ENCODE data around the gene CPNE4. TPM values are rescaled to one million over a fixed set of nuclear protein-coding genes. Genes with fewer than 3 reads are reported as not detected.

The CPNE4 gene
- total and polyA plus RNA-seq, 2 donors (not counting 3 experiments of a cell fraction or from before 2014, with no cell fraction given) = not detected

DNA sequence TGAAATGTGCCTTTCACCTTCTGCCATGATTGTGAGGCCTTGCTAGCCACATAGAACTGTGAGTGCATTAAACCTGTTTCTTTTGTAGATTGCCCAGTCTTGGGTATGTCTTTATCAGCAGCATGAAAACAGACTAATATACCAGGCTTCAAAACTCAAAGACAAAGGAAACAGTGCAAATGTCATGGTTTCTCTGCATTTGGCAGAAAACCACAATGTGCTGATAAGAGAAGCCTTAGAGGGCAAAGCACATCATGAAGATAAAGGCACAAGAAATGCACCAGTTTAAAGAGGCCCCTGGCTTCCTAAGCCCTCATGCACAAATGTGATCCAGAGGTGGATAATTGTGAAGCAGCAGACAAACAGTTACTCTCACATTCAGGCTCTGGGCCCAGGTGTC, 259.2 kb downstream of the CPNE4 start:
- DNase-seq (ENCODE audit: low read depth, low spot score) (no peak), FAIRE-seq (no peak)
- no peak overlapping the region for H3K4me3 ChIP-seq (replicated peaks in 1 of 3; ENCODE audit: insufficient read depth in 1 of 3, low read depth in 1 of 3, low read length in 3 of 3)
- H3K9ac ChIP-seq (replicated peaks; ENCODE audit: extremely low read depth, insufficient read depth, low read length) = no peak overlapping the region
- no peak for TF ChIP-seq POLR2AphosphoS5 (IDR thresholded peaks at IDR 0.05; ENCODE audit: insufficient read depth, low read depth, low read length)
- no peak for TF ChIP-seq GATA2 (IDR thresholded peaks at IDR 0.05; ENCODE audit: insufficient read depth, insufficient read length, low read depth, low read length)
- no peak for TF ChIP-seq EZH2 (IDR thresholded peaks at IDR 0.05; ENCODE audit: borderline replicate concordance, low read depth, low read length, severe bottlenecking)
- H4K20me1 ChIP-seq (replicated peaks; ENCODE audit: control insufficient read depth, extremely low read depth, insufficient read depth, low read length) = no peaks in the 10 kb centered on the region
- intact Hi-C loops (cut with micrococcal nuclease) (no loop called here), dilution Hi-C loops (cut with MboI; ENCODE audit: extremely low pct_ligation_motif_present, low sequenced_read_pairs) (no loop called here)
- no peaks in the 10 kb centered on the region for H3K4me1 ChIP-seq (ENCODE audit: control insufficient read depth, extremely low read depth, insufficient read depth, low read length)
- no peak overlapping the region for H2AFZ ChIP-seq (ENCODE audit: low read depth, low read length)
- H3K36me3 ChIP-seq (ENCODE audit: control insufficient read depth in 2 of 2, extremely low read depth in 1 of 2, insufficient read depth in 2 of 2, low read length in 2 of 2) = no peaks in the 10 kb centered on the region
- no peaks in the 10 kb centered on the region for H3K27me3 ChIP-seq (ENCODE audit: control insufficient read depth in 2 of 2, insufficient read depth in 2 of 2, low read length in 2 of 2)
- BruUV-seq (replicated peaks) = no TSS peak
- no peak overlapping the region for H3K4me2 ChIP-seq (ENCODE audit: insufficient read depth, low read length)
- H3K9me3 ChIP-seq (replicated peaks; ENCODE audit: control insufficient read depth, insufficient read depth, low read length) = no peaks in the 10 kb centered on the region
- no peaks in the 10 kb centered on the region for H3K79me2 ChIP-seq (ENCODE audit: control insufficient read depth, insufficient read depth, low read length)
- POLR2A ChIA-PET = no interaction called here
- CTCF ChIA-PET = no interaction called here
- no peaks in the 10 kb centered on the region for H3K9me1 ChIP-seq (replicated peaks; ENCODE audit: control insufficient read depth, extremely low read depth, insufficient read depth, low read length)
- no peak overlapping the region for H3K27ac ChIP-seq (ENCODE audit: insufficient read depth, low read depth, low read length)

DNA sequence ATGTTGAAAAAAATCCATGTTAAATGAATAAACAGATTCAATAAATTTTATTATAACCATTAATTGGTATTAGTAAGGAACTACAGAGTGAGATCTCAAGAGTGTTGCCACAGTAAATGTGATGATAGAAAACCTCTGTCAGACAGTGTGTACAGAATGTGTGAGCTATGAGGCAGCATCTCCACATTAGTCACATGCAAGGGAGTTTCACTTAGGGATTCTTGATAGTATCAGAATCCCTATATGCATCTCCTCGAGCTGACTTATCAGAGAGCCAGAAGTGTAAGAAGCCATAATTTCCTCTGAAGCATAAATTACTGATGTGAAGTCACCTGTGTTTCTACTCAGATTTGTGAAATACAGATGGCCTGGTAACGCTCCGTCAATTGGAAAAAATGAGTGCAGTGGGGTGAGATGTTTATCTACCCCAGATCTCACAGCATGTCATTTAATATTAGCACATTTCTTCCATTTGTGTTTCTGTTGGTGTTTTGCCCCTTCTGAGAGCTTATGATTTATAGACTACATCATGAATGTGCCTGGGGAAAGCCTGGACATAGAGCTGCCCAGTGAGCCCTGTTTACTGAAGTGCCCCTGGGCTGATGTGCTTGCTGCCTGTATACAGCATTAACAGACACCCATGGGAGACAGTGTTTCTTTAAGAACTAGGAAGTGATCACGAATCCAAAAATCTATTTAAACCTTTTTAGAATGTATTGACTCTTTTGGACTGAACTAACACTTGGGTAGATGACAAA, 262.4 kb downstream of the CPNE4 start:
- TF ChIP-seq MAX (IDR thresholded peaks at IDR 0.05; ENCODE audit: insufficient read depth, insufficient read length) (no peak), FOS (IDR thresholded peaks at IDR 0.05; ENCODE audit: borderline replicate concordance, insufficient read depth, low read length) (no peak), GATA2 (IDR thresholded peaks at IDR 0.05; ENCODE audit: insufficient read depth, insufficient read length, low read depth, low read length) (no peak), POLR2AphosphoS5 (IDR thresholded peaks at IDR 0.05; ENCODE audit: insufficient read depth, low read depth, low read length) (no peak), JUN (IDR thresholded peaks at IDR 0.05; ENCODE audit: borderline replicate concordance, insufficient read depth, insufficient read length, low read depth) (no peak), MYC (IDR thresholded peaks at IDR 0.05; ENCODE audit: low read depth, low read length) (no peak), EZH2 (IDR thresholded peaks at IDR 0.05; ENCODE audit: borderline replicate concordance, low read depth, low read length, severe bottlenecking) (no peak), POLR2A (IDR thresholded peaks at IDR 0.05; ENCODE audit: low read depth, low read length) (no peak)
- TF ChIP-seq, protein P1, sequence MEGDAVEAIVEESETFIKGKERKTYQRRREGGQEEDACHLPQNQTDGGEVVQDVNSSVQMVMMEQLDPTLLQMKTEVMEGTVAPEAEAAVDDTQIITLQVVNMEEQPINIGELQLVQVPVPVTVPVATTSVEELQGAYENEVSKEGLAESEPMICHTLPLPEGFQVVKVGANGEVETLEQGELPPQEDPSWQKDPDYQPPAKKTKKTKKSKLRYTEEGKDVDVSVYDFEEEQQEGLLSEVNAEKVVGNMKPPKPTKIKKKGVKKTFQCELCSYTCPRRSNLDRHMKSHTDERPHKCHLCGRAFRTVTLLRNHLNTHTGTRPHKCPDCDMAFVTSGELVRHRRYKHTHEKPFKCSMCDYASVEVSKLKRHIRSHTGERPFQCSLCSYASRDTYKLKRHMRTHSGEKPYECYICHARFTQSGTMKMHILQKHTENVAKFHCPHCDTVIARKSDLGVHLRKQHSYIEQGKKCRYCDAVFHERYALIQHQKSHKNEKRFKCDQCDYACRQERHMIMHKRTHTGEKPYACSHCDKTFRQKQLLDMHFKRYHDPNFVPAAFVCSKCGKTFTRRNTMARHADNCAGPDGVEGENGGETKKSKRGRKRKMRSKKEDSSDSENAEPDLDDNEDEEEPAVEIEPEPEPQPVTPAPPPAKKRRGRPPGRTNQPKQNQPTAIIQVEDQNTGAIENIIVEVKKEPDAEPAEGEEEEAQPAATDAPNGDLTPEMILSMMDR (IDR thresholded peaks at IDR 0.05; ENCODE audit: extremely low read depth in 1 of 2, insufficient read depth in 1 of 2, low read depth in 1 of 2, low read length in 2 of 2) = no peak
- dilution Hi-C loops (cut with MboI; ENCODE audit: extremely low pct_ligation_motif_present, low sequenced_read_pairs) (no loop called here), intact Hi-C loops (cut with micrococcal nuclease) (no loop called here)
- ChIA-PET CTCF (no interaction called here), POLR2A (no interaction called here)
- H3K4me2 ChIP-seq (ENCODE audit: insufficient read depth, low read length) = no peak overlapping the region
- no peaks in the 10 kb centered on the region for H3K79me2 ChIP-seq (ENCODE audit: control insufficient read depth, insufficient read depth, low read length)
- no TSS peak for BruUV-seq (replicated peaks)
- FAIRE-seq = no peak
- DNase-seq (ENCODE audit: low read depth, low spot score) = no peak
- H3K4me1 ChIP-seq (ENCODE audit: control insufficient read depth, extremely low read depth, insufficient read depth, low read length) = no peaks in the 10 kb centered on the region
- H3K9me3 ChIP-seq (replicated peaks; ENCODE audit: control insufficient read depth, insufficient read depth, low read length) = no peaks in the 10 kb centered on the region
- no peaks in the 10 kb centered on the region for H4K20me1 ChIP-seq (replicated peaks; ENCODE audit: control insufficient read depth, extremely low read depth, insufficient read depth, low read length)
- no peak overlapping the region for H3K9ac ChIP-seq (replicated peaks; ENCODE audit: extremely low read depth, insufficient read depth, low read length)
- H3K36me3 ChIP-seq (ENCODE audit: control insufficient read depth in 2 of 2, extremely low read depth in 1 of 2, insufficient read depth in 2 of 2, low read length in 2 of 2) = no peaks in the 10 kb centered on the region
- no peak overlapping the region for H3K27ac ChIP-seq (ENCODE audit: insufficient read depth, low read depth, low read length)
- H3K27me3 ChIP-seq (ENCODE audit: control insufficient read depth in 2 of 2, insufficient read depth in 2 of 2, low read length in 2 of 2) = no peaks in the 10 kb centered on the region
- no peaks in the 10 kb centered on the region for H3K9me1 ChIP-seq (replicated peaks; ENCODE audit: control insufficient read depth, extremely low read depth, insufficient read depth, low read length)
- no peak overlapping the region for H3K4me3 ChIP-seq (replicated peaks in 1 of 3; ENCODE audit: insufficient read depth in 1 of 3, low read depth in 1 of 3, low read length in 3 of 3)
- H2AFZ ChIP-seq (ENCODE audit: low read depth, low read length) = no peak overlapping the region

Data from endothelial cell of umbilical vein (primary cell).